Measurements from ENCODE around the gene CHRFAM7A. TPM values are rescaled to one million over a fixed set of nuclear protein-coding genes. Genes with fewer than 3 reads are reported as not detected.
"Not testable (repeated sequence)": the region's sequence is repeated elsewhere in the genome, so short reads cannot be mapped to it uniquely, and the experiment has no call there.

The CHRFAM7A gene
- total RNA-seq, 1 donor: 0.72 TPM

- H3K4me3 ChIP-seq (ENCODE audit: low read depth, low read length); DNase-seq (ENCODE audit: low read depth): not testable (repeated sequence)
These were observed 56.8 kb downstream of the CHRFAM7A start for GRCh38 chr15:30336584-30336983.

GRCh38 chr15:30334152-30334551 is 59.2 kb downstream of the CHRFAM7A start:
- DNase-seq (ENCODE audit: low read depth); H3K4me3 ChIP-seq (ENCODE audit: low read depth, low read length): not testable (repeated sequence)

DNA sequence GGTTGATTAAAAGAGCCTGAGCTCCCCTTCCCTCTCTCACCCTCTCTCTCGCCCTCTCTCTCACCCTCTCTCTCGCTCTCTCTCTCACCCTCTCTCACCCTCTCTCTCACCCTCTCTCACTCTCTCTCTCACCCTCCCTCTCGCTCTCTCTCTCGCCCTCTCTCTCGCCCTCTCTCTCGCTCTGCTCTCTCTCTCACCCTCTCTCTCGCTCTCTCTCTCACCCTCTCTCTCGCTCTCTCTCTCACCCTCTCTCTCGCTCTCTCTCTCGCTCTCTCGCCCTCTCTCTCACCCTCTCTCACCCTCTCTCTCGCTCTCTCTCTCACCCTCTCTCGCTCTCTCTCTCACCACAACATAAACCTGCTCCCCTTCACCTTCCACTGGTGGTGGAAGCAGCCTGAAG is 67.2 kb downstream of the CHRFAM7A start:
- DNase-seq (ENCODE audit: low read depth); H3K4me3 ChIP-seq (ENCODE audit: low read depth, low read length): not testable (repeated sequence)

- not testable (repeated sequence) for DNase-seq (ENCODE audit: low read depth); H3K4me3 ChIP-seq (ENCODE audit: low read depth, low read length)
These were observed 72.3 kb downstream of the CHRFAM7A start for GRCh38 chr15:30321063-30321462.

DNA sequence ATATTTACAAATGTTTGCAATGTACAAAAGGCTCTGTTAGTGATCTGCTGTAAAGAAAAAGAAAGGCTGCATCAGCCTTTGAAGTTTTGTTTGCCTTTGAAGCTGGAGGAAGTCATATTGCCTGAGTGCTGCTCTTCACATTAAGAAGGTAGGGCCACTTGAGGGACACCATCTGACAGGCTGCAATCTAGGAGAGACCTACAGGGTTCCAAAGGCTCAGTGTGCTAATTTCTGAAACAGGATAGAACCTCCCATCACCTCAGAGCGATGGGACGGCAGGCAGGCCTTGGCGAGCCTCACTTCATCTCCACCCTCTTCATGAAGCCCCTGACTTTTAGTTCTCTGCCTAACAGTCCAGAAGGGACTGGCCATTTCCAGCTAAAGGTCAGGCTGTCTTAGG is 77.6 kb downstream of the CHRFAM7A start:
- DNase-seq (ENCODE audit: low read depth); H3K4me3 ChIP-seq (ENCODE audit: low read depth, low read length): not testable (repeated sequence)

DNA sequence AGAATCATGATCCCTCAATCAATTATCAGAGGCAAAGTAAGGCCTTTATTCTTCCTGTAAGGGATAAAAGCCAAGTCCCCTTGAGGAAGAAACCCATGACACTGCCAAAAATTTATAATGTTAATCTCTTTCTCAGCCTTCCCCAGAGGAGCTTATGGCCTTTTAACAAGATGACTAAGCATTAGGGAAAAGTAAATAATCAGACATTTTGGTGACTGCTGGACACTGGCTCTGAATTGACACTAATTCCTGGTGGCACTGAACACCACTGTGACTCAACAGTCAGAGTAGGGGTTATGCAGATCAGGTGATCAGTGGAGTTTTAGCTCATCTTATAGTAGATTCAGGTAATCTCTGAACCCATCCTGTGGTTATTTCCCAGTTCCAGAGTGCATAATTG is 82.8 kb downstream of the CHRFAM7A start:
- not testable (repeated sequence) for H3K4me3 ChIP-seq (ENCODE audit: low read depth, low read length); DNase-seq (ENCODE audit: low read depth)

Small RNA genes within 50 kb of the gene (small RNA-seq; reads per million reads assigned to genes)
- gene AC019322.2 (not detected), gene RF00019 (not detected), gene RF00096 (not detected), gene RN7SL196P (not detected)

Other genes with a start within 250 kb of the CHRFAM7A start
- gene GOLGA8R, start 20.7 kb upstream of the CHRFAM7A start, total RNA-seq (ENCODE audit: low replicate concordance): 0.33 and 2.3 TPM in 2 replicates
- 1.1 TPM in 1 of 2 replicates, not detected in the other for gene GOLGA8Q, start 158.5 kb upstream of the CHRFAM7A start, total RNA-seq (ENCODE audit: low replicate concordance)
- gene GOLGA8H, start 210.5 kb upstream of the CHRFAM7A start, total RNA-seq (ENCODE audit: low replicate concordance): 0.63 TPM in 1 of 2 replicates, not detected in the other